ENCODE data around the gene TMEM123.

GRCh38 chr11:102389253-102389652 lies 63.3 kb downstream of the TMEM123 start:
- TF ChIP-seq RARB (CRISPR knock-in tag; IDR thresholded peaks at IDR 0.05) = no peak
- no peak for TF ChIP-seq ZNF70 (CRISPR knock-in tag; IDR thresholded peaks at IDR 0.05)
- TF ChIP-seq ZFP3 (CRISPR knock-in tag; IDR thresholded peaks at IDR 0.05) = no peak
- no peak for TF ChIP-seq ISL1 (CRISPR knock-in tag; IDR thresholded peaks at IDR 0.05)
- TF ChIP-seq ZNF565 (CRISPR knock-in tag; conservative IDR thresholded peaks at IDR 0.05; ENCODE audit: low read depth) = no peak
- no peak for TF ChIP-seq OSR1 (CRISPR knock-in tag; IDR thresholded peaks at IDR 0.05)
